OCI-LY7 (cell line): ENCODE results near the gene TGM4. TPM values are rescaled to one million over a fixed set of nuclear protein-coding genes. Genes with fewer than 3 reads are reported as not detected.

Experiments used
- BruUV-seq: library from RNA; stranded (reverse); fragments of 400-500 nt; replicated peaks from 2 replicates; lab custom pipeline; 2021; lab: Mats Ljungman, UMichigan
- CTCF ChIA-PET: fragments of 300-600 bp; sonication (Branson Sonifier 250); formaldehyde crosslinking; loops from one replicate; lab custom pipeline; 2022; ENCODE audit warnings: antibody characterized with exemption; ENCODE audit not compliant: unreplicated experiment; lab: Charles Lee
- POLR2A ChIA-PET: fragments of 300-600 bp; sonication (Branson Sonifier 250); formaldehyde crosslinking; loops from one replicate; lab custom pipeline; 2022; ENCODE audit warnings: antibody characterized with exemption; lab: Charles Lee
- DNase-seq: peaks from one replicate; pipeline ENCODE4 v3.0.0-alpha.2; 2015; ENCODE audit warnings: low spot score
- H2AFZ ChIP-seq: fragments of 200-600 bp; sonication (generic), shearing (Covaris generic); 2 replicates; pipeline ENCODE4 v1.6.1; 2014; ENCODE audit warnings: mild to moderate bottlenecking, antibody characterized with exemption, low read length, moderate library complexity
- H3K27ac ChIP-seq: fragments of 200-600 bp; sonication (generic); 2 replicates; pipeline ENCODE4 v1.5.1; 2014; ENCODE audit warnings: mixed run types, low read depth, mild to moderate bottlenecking, moderate library complexity, low read length, inconsistent platforms; ENCODE audit not compliant: poor library complexity, severe bottlenecking
- H3K36me3 ChIP-seq: fragments of 200-600 bp; sonication (generic); 2 replicates; pipeline ENCODE4 v1.6.1; 2014; ENCODE audit warnings: mild to moderate bottlenecking, antibody characterized with exemption, low read length, moderate library complexity, mixed read lengths; ENCODE audit not compliant: insufficient read depth
- H3K4me1 ChIP-seq: fragments of 200-600 bp; sonication (generic); 2 replicates; pipeline ENCODE4 v1.5.1; 2014; ENCODE audit warnings: mild to moderate bottlenecking, low read length; ENCODE audit not compliant: insufficient read depth, poor library complexity, severe bottlenecking
- H3K4me2 ChIP-seq: fragments of 200-600 bp; sonication (generic); 2 replicates; pipeline ENCODE4 v1.6.1; 2014; ENCODE audit warnings: mild to moderate bottlenecking, low read length
- H3K4me3 ChIP-seq: fragments of 200-600 bp; sonication (generic); 2 replicates; pipeline ENCODE4 v1.5.1; 2014; ENCODE audit warnings: mild to moderate bottlenecking, low read depth, low read length; ENCODE audit not compliant: poor library complexity, severe bottlenecking
- H3K79me2 ChIP-seq: fragments of 200-600 bp; sonication (generic); 2 replicates; pipeline ENCODE4 v1.6.1; 2016; ENCODE audit warnings: low read depth, mild to moderate bottlenecking, low read length, moderate library complexity, mixed read lengths; ENCODE audit not compliant: insufficient read depth
- H3K9me2 ChIP-seq: fragments of 200-600 bp; sonication (generic); 2 replicates; pipeline ENCODE4 v1.6.1; 2016; ENCODE audit warnings: mild to moderate bottlenecking, low read length, mixed read lengths; ENCODE audit not compliant: insufficient read depth
- H3K9me3 ChIP-seq: fragments of 200-600 bp; sonication (generic); 2 replicates; pipeline ENCODE4 v1.6.1; 2014; ENCODE audit warnings: mild to moderate bottlenecking, mixed run types, low read length, mixed read lengths
- H4K20me1 ChIP-seq: fragments of 200-600 bp; sonication (generic); 2 replicates; pipeline ENCODE4 v1.6.1; 2014; ENCODE audit warnings: mild to moderate bottlenecking, antibody characterized with exemption, low read length, moderate library complexity, mixed read lengths; ENCODE audit not compliant: insufficient read depth
- EZH2phosphoT487 ChIP-seq: fragments of 200-600 bp; sonication (generic); IDR thresholded peaks from 2 replicates; pipeline ENCODE4 v1.6.1; 2018; ENCODE audit warnings: low read depth, borderline replicate concordance, mild to moderate bottlenecking, mixed run types, antibody characterized with exemption, low read length, moderate library complexity, mixed read lengths
- intact Hi-C: fragments of 100-400 bp; cut with micrococcal nuclease; formaldehyde crosslinking; loops from one replicate; pipeline ENCODE4 v1.10.0; 2022; ENCODE audit not compliant: unreplicated experiment
- total RNA-seq, 2 experiments: library from RNA; depleted of rRNA in 1 of 2; stranded (reverse); fragments of >200 nt in 1 of 2; shearing (Covaris generic) in 1 of 2; gene quantifications; 2 replicates each; pipeline ENCODE4 v1.2.3, GENCODE V29; 2014 to 2022
- TF ChIP-seq, protein P1 (sequence below): fragments of 200-600 bp; sonication (generic); conservative IDR thresholded peaks from 2 replicates; pipeline ENCODE4 v1.5.1; 2014; ENCODE audit warnings: mild to moderate bottlenecking, antibody characterized with exemption, low read length, moderate library complexity, mixed read lengths

The TGM4 gene
- total RNA-seq, 2 experiments from 2014 or later, result not detected

DNA sequence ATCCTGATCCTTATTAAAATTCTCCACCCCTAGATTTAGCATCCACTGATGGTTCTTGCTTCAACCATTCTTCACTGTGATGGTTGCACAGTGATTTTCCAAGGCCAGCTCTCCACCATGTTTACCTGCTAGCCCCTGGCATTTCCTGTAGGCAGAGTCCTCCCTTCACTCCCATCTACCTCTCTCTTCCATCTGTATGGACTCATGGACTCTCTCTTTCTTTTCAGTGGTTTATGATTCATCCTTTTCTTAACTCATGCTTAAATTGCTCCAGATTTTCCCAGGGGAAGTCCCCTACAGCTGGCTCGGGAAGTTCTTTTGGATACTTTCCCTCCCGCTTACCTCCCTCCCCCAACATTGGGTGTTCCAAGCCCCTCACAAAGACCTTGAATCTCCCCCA, 18.7 kb downstream of the TGM4 start:
- BruUV-seq, result no TSS peak
- POLR2A ChIA-PET, result no interaction called here

DNA sequence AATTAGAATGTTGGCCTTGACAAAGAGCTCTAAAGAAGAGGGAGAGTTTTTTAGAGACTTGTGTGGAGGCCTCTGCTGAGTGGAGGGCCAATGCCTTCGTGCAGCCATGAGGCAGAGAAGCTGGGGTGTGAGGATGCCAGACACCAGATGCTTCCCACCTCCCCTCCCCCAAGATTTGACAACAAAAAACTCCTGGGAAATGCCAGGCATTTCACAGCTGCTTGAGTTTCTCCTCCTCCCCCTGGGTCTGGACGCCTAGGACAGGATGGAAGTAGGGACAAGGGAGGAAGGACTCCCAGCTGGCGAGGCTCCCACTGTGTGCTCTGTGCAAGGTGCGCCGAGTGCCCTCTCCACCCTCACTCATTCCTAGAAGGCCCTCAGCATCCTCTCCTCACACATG, 20.1 kb downstream of the TGM4 start:
- Histone ChIP-seq H3K27ac (no peak overlapping the region), H3K36me3 (no peaks in the 10 kb centered on the region), H3K4me1 (no peaks in the 10 kb centered on the region), H3K79me2 (no peaks in the 10 kb centered on the region), H4K20me1 (no peaks in the 10 kb centered on the region), H2AFZ (no peak overlapping the region), H3K4me3 (no peak overlapping the region), H3K9me2 (no peaks in the 10 kb centered on the region), H3K4me2 (no peak overlapping the region), H3K9me3 (no peaks in the 10 kb centered on the region)
- CTCF ChIA-PET, result no interaction called here
- intact Hi-C loops, result no loop called here
- no peak for TF ChIP-seq EZH2phosphoT487
- TF ChIP-seq, protein P1, sequence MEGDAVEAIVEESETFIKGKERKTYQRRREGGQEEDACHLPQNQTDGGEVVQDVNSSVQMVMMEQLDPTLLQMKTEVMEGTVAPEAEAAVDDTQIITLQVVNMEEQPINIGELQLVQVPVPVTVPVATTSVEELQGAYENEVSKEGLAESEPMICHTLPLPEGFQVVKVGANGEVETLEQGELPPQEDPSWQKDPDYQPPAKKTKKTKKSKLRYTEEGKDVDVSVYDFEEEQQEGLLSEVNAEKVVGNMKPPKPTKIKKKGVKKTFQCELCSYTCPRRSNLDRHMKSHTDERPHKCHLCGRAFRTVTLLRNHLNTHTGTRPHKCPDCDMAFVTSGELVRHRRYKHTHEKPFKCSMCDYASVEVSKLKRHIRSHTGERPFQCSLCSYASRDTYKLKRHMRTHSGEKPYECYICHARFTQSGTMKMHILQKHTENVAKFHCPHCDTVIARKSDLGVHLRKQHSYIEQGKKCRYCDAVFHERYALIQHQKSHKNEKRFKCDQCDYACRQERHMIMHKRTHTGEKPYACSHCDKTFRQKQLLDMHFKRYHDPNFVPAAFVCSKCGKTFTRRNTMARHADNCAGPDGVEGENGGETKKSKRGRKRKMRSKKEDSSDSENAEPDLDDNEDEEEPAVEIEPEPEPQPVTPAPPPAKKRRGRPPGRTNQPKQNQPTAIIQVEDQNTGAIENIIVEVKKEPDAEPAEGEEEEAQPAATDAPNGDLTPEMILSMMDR, result no peak
- no TSS peak for BruUV-seq
- no peak for DNase-seq
- POLR2A ChIA-PET, result interaction anchor here (0.7 kb wide), 1 partner anchor 1483 kb away, joined by 3 read pairs; no protein-coding TSS in a partner anchor

More for the DNA sequence above, 18.7 kb downstream of the TGM4 start:
- Histone ChIP-seq H3K27ac (no peak overlapping the region), H3K4me1 (no peaks in the 10 kb centered on the region), H3K9me2 (no peaks in the 10 kb centered on the region), H3K4me3 (no peak overlapping the region), H3K36me3 (no peaks in the 10 kb centered on the region), H3K4me2 (no peak overlapping the region), H2AFZ (no peak overlapping the region), H4K20me1 (no peaks in the 10 kb centered on the region), H3K79me2 (no peaks in the 10 kb centered on the region), H3K9me3 (no peaks in the 10 kb centered on the region)
- CTCF ChIA-PET, result no interaction called here
- intact Hi-C loops, result no loop called here
- DNase-seq, result no peak
- no peak for TF ChIP-seq EZH2phosphoT487
- TF ChIP-seq, protein P1, result no peak

DNA sequence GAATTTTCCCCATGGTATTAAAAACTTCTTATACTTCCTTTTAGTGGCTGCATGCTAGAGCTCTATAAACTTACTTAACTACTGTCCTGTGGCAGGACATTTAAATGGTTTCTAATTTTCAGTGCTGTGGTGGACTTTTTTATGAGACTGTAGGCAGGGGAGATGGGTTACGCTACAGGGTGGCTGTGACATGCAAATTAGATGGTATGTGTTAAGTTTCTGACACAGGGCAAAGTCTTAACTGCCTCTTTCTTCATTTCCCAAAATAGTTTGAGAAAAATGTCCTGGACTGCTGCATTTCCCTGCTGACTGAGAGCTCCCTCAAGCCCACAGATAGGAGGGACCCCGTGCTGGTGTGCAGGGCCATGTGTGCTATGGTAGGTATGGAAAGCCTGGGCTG, 22.0 kb downstream of the TGM4 start:
- ChIA-PET POLR2A (interaction anchor here (0.6 kb wide), 1 partner anchor 110 kb away, joined by 6 read pairs; no protein-coding TSS in a partner anchor), CTCF (no interaction called here)
- H4K20me1 ChIP-seq, result no peaks in the 10 kb centered on the region
- H3K4me1 ChIP-seq, result no peaks in the 10 kb centered on the region
- no peak for DNase-seq
- H3K9me2 ChIP-seq, result no peaks in the 10 kb centered on the region
- H3K27ac ChIP-seq, result no peak overlapping the region
- H2AFZ ChIP-seq, result no peak overlapping the region
- no TSS peak for BruUV-seq
- H3K9me3 ChIP-seq, result no peaks in the 10 kb centered on the region
- TF ChIP-seq, protein P1, result no peak
- no peak for TF ChIP-seq EZH2phosphoT487
- no peak overlapping the region for H3K4me3 ChIP-seq
- H3K79me2 ChIP-seq, result no peaks in the 10 kb centered on the region
- no peaks in the 10 kb centered on the region for H3K36me3 ChIP-seq
- H3K4me2 ChIP-seq, result no peak overlapping the region
- intact Hi-C loops, result no loop called here
